DOHH2 (cell line): ENCODE measurements around the gene ZNF571.

Source experiments
- CTCF ChIP-seq: fragments of 200-600 bp; sonication (generic); IDR thresholded peaks from one replicate; pipeline ENCODE4 v1.5.1; 2014; ENCODE audit warnings: antibody characterized with exemption, mild to moderate bottlenecking, low read depth, low read length; ENCODE audit not compliant: poor library complexity, severe bottlenecking
- EZH2phosphoT487 ChIP-seq: fragments of 200-600 bp; sonication (generic); IDR thresholded peaks from 2 replicates; pipeline ENCODE4 v1.6.1; 2017; ENCODE audit warnings: borderline replicate concordance, mild to moderate bottlenecking, antibody characterized with exemption, low read length, moderate library complexity, mixed read lengths

- TF ChIP-seq CTCF (peak; percentile 36), EZH2phosphoT487 (no peak)
Observed at GRCh38 chr19:37583340-37583739, 11.3 kb downstream of the ZNF571 start.
